HT1080 (cell line): ENCODE measurements around the gene INAFM2. TPM values are rescaled to one million over a fixed set of nuclear protein-coding genes. Genes with fewer than 3 reads are reported as not detected.

ENCODE experiments used
- DNase-seq: peaks from one replicate; pipeline ENCODE4 v3.0.0-alpha.2; 2015; ENCODE audit warnings: low read depth
- total RNA-seq: library from RNA; depleted of rRNA; stranded (reverse); fragments of >200 nt; shearing (Covaris generic); gene quantifications from 2 replicates; pipeline ENCODE4 v1.2.3, GENCODE V29; 2014

The INAFM2 gene
- total RNA-seq, 1 experiment from 2014 or later: 28.7 TPM

DNA sequence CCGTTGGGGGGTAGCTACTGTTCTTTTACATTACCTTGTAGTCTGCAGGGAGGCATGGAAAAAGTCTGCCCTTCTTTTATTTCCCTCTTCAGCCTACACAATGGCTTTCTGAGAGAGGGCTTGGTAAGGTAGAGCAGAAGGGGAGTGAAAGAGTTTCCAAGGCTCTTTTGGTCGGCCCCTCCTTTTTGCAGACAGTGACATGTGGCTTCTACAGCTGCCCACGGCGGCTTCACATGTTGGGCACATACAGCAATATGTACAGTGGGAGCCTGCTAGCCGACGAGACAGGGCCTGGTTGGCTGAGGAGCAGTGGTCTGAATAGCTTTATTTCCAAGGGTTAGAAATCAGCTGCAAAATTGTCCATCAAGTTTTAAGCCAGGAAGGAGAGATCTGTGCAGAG is 4.0 kb downstream of the INAFM2 start:
- DNase-seq: no peak

GRCh38 chr15:40328176-40328575 is 4.7 kb downstream of the INAFM2 start:
- no peak for DNase-seq

- DNase-seq: no peak
These were observed 5.3 kb downstream of the INAFM2 start for GRCh38 chr15:40328751-40329150.

- no peak for DNase-seq
These were observed 6.3 kb downstream of the INAFM2 start for GRCh38 chr15:40329804-40330203.

DNA sequence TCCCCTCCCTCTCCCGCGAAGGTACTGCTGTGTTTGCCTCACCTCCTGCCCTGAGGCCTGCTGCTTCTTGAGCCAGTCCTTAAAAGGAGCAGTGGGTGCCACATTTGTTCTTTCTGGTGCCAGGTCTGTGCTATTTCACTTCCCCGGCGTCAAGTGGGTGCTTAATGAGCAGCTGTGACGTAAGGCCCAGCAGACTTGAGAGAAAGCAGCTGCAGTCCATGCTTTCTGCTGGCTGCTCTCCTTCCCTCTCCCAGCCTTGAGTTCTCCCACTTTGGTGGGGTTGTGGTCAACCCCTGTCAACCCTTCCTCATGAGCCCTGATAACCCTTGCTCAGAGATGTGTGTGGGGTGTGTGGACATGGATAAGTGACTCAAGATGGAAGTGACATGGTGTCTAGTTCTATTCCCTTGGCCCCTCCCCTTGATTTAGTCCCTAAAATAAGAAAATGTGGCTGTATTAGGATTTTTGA is 6.9 kb downstream of the INAFM2 start:
- DNase-seq: no peak

DNA sequence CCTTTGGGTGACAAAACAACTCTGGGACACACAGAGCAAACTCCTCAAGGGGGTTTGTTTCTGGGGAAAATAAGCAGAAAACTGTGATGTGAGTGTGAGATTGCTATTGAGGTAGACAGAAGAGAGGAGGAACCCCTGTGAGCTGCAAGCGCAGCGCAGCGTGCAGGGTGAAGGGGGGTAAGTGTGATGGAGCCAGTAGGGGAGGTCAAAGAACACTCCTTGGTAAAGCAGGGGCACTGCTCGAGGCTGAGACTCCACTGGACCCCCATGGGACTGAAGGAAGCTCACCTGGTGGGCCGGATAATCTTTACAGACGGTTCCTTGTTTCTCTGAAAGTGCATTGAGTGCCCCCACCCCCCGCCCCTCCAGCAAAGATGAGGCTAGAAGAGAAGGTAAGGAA is 7.5 kb downstream of the INAFM2 start:
- DNase-seq: no peak

GRCh38 chr15:40331637-40332036 is 8.1 kb downstream of the INAFM2 start:
- no peak for DNase-seq

- DNase-seq: no peak
These were observed 8.8 kb downstream of the INAFM2 start for GRCh38 chr15:40332113-40332781.

- no peak for DNase-seq
These were observed 10.5 kb downstream of the INAFM2 start for GRCh38 chr15:40333922-40334492.

DNA sequence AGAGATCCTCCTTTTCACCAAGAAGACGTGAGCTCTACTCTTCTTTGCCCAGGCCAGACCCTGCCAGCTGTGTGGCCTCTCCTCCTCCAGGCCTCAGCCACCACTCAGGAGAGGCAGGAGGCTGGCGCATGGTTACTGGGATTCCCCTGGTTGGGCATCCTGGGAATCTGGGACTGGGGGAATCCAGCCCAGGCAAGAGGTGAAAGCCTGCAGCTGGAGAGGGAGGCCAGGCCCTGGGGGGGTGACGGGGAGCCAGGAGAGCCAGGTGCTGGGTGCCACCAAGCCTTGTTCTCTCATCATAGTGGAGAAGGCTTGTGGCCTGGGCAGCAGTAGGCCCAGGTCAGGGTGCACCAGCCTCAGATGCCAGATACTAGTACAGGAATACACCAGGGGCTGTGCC is 11.0 kb downstream of the INAFM2 start:
- no peak for DNase-seq

- DNase-seq: no peak
These were observed 11.7 kb downstream of the INAFM2 start for GRCh38 chr15:40334941-40335795.

- DNase-seq: no peak
These were observed 12.6 kb downstream of the INAFM2 start for GRCh38 chr15:40335938-40336743.

DNA sequence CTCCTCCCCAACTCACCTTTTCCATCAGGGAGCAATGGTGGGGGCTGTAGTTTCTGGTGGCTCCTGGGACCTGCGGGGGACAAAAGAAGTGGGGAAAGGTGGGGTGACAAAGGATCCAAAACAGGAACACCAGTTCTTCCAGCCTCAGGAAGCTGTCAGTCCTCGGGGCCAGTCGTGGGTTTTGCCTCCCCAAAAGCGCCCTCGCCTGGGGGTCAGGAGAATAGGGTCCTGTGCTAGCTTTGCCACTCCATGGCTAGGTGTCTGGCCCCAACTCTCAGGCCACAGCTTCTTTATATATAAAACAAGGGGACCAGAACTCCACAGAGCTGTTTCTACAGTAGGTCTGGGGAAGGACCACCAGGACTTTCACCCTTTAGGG is 13.2 kb downstream of the INAFM2 start:
- DNase-seq: no peak

DNA sequence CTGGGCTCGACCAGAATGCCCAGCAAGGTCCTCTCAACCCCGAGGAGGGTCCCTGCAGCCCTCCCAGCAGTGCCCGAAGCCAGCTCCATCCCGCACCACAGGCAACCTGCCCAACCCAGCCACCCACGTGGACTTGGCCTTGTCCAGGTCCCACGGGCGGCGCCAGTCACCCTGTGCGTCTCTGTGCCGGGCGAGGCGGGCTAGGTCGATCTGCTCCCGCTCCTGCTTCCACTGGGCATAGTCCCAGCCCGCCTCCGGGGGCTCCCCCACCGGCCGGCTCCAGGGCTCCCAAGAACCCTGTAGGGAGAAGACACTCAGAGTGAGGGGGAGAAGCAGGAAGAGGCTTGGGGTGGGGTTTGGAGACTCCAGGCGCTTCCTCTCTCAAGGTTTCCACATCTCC is 14.1 kb downstream of the INAFM2 start:
- no peak for DNase-seq

GRCh38 chr15:40338041-40338657 is 14.7 kb downstream of the INAFM2 start:
- peak; percentile 85 for DNase-seq

DNA sequence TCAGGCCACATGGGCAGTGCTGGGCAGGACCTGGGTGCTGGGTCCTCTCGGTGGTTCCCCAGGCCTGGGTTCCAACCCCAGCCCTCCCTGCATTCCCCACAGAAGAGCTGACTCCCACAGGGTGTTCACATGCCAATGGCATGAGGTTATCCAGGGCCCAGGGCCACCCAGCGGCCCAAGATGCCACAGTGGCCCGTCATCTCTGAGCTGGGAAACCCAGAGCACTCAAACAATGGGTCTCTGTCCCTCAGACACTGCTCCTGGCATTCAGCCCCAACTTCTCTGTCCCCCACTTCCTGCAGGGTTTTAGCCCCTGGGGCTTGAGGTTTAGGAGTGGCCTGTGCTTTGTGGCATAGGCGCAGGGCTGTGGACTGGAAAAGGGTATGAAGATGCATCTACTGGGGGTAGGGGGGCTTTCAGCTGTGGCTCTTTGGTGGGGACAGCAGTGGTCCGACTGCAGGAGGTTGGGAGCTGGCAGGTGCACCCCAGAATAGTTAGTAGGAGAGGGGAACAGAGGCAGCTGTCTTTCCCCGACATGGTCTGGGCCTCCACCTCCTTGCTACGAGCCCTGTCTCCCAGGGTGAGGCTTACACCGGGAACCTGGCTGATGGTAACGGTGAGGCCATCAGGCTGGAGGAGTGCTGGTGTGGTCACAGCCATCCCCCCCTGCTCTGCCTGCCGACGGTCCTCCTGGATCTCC is 15.6 kb downstream of the INAFM2 start:
- peak; percentile 98 for DNase-seq

- DNase-seq: peak; percentile 52
These were observed 16.1 kb downstream of the INAFM2 start for GRCh38 chr15:40339621-40339945.

- DNase-seq: peak; percentile 55
These were observed 16.7 kb downstream of the INAFM2 start for GRCh38 chr15:40340038-40340739.

GRCh38 chr15:40340740-40341400 is 17.4 kb downstream of the INAFM2 start, which contains the start of gene CCDC9B:
CCDC9B (minus strand) TSS chr15:40340939; CDS start chr15:40340819, 120 bp downstream.
- peak; percentile 87 for DNase-seq
